NCI-H82 (cell line): ENCODE results near the gene CROCC2.

Experiments used
- DNase-seq: peaks from one replicate; lab custom pipeline; 2025; lab: John Stamatoyannopoulos, UW

The CROCC2 gene

DNA sequence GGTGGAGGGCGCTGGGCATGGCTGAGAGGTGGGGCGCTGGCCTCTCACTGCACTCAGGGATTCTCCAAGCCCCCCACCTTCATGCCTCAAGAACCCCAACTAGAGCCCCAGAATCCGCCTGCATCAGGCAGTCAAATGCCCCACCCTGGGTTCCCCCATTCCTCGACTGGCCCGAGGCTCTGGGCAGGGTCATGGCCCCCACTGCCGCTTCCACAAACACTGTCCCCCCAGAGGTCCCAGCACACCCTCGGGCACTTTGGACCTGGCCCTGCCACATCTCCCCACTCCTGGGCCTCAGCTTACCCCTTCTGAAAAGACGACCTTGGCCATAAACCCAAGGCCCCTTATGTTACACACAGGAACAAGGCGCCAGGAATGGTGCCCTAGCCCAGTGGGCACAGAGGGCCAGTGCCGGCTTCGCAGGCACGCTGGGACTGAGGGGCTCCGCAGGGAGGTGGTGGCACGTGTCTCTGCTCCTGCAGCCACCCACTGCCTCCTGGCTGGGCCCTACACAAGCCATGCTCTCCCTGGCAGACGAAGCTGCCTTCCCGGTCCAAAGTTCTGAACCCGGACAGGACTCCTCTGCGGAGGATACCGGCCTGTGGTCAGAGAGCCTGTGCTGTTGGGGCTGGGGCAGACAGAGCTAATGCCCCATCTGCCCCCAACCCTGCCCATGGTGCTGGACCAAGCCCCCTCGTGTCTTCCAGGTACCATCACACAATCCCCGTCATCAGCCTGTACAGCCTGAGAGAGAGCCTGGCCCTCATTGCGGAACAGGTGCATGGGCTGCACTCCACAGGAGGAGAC, 30.7 kb upstream of the CROCC2 start:
- DNase-seq = no peak

DNA sequence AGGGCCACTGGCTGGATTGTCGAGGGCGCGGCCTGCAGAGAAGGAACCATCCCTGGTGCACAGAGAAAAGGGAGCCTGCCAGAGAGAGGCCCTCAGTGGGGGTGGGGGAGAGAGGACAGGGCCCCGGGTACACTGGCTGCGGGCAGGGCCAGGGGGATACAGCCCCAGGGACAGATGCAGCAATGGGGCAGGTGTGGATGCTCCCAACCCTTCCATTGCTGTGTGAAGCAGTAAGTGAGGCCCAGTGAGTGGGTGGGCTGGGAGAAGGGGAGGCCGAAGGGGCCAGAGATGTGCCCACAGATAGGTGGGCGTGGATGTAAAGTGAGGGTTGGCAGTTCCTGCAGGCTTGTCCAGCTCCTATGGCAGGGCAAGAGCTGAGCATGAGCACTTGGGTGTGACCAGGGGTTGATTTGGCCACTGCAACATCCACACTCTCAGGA, 30.1 kb upstream of the CROCC2 start:
- DNase-seq = no peak

- no peak for DNase-seq
Measured at GRCh38 chr2:240876475-240877251, 29.5 kb upstream of the CROCC2 start.

- DNase-seq = no peak
Measured at GRCh38 chr2:240877460-240878340, 28.4 kb upstream of the CROCC2 start.

DNA sequence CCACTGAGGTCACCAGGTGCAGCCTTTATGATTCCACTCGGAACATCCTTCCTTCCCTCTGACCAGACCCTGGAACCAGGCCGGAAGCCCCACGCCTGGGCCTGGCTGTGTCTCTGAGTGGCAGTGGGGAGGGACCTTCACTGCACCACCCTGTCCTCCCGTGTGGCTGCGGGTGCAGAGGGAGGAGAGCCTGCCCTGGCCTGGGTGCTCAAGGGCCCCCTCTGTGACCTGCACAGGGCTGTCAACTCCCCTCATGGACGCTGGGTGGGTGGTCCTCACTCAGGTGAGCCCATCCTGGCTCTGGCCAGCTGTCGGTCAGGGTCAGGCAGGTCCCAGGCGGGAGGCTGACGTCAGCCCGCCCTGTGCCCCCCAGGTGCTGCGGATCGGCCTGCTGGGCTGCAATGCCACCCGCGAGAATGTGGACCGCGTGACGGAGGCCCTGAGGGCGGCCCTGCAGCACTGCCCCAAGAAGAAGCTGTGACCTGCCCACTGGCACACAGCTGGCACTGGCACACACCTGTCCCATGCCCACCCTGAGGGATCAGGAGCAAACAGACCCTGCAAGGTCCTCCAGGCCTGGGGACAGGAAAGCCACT, 27.7 kb upstream of the CROCC2 start:
- DNase-seq = no peak

- no peak for DNase-seq
Measured at GRCh38 chr2:240879105-240879504, 27.0 kb upstream of the CROCC2 start.

- no peak for DNase-seq
Measured at GRCh38 chr2:240881913-240882312, 24.2 kb upstream of the CROCC2 start.

DNA sequence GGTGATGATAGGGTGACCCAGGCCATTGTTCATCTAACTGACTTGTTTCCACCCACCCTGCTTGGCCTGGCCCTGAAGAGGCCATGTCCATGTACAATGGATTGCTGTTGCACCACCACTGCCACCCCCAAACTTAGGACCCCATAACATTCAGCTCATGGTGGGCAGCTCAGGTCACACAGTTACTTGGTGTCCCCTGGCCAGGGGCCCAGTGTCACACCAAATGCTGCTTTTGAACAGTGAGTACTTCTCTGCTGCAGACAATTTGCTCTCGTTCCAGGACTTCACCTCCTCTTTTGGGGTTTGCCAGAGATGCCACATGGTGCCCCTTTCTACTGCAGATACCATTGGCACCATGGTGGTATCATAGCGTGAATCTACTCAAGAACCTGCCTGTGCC, 21.9 kb upstream of the CROCC2 start:
- DNase-seq = no peak

- DNase-seq = no peak
Measured at GRCh38 chr2:240884745-240885144, 21.4 kb upstream of the CROCC2 start.

DNA sequence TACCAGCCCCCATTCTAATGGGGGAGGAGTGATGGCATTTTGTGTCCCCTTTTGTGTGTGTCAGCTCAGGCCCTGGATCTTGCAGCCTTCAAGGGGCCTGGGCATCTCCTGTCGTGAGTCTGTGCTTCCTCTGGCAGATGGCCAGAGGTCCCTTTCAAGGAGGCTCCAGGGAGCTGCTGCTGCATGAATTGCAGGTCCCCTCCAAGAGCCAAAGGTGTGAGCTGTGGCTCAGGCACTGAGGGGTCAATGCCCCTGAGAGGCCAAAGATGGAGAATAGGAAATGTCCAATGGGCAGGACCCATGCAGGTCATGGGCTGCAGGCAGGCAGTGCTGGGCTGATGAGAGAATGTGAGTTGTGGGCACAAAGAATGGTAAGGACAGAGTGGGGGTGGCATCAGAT, 20.6 kb upstream of the CROCC2 start:
- DNase-seq = no peak

GRCh38 chr2:240886023-240886565, 20.0 kb upstream of the CROCC2 start:
- DNase-seq = no peak

GRCh38 chr2:240886678-240887609, 19.2 kb upstream of the CROCC2 start:
- DNase-seq = no peak

DNA sequence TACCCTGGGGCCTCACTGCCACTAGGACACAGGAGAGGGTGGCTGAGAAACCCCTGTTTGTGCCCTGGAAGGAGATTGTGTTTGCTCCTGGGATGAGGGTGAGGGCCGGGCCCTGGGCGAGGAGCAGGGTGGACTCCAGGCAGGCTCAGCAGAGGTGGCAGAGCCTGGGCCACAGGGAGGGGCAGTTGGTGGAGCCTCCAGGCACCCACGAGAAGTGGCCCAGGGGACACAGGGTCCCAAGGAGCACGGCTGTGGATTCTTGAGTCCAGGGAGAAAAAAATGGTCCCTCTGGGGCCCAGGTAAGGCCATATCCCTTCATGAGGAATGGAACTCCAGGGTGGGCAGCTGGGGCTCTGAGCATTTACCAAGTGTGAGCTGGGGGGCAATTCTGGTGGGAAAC, 18.5 kb upstream of the CROCC2 start:
- DNase-seq = no peak

DNA sequence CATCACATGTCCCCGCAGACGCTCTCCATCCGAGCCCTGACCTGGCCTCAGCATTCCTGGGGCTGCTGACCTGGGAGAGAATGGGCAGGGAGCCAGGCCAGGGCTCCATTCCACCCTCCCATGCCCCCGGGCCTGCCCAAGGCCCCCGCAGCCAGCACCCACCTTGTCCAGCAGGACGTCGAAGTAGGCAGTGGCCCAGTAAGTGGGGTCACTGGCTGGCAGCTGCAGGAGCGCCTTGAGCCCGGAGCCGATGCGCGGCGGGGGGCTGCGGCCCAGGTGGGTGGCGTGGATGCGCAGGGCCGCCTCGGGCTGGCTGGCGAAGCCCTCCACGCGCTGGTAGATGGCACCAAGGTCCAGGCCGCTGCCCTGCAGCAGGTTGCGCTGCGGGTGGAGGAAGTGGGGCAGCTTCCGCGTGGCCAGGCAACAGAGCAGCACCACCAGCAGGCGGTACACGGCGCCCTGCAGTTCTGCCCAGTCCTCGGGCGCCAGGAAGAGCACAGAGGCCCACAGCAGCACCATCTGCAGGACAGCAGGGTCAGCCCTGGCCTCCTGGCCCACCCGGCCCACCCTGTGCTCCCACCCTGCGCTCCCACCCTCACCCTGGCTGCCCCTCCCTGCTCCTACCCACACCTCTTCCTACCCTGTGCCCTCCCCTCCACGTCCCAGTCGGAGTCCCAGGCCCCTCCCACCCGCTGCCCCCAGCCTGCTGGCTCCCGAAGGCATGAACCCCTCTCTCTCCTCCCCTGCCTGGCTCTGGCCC, 17.8 kb upstream of the CROCC2 start:
- DNase-seq = no peak

GRCh38 chr2:240888890-240889573, 17.1 kb upstream of the CROCC2 start:
- no peak for DNase-seq

DNA sequence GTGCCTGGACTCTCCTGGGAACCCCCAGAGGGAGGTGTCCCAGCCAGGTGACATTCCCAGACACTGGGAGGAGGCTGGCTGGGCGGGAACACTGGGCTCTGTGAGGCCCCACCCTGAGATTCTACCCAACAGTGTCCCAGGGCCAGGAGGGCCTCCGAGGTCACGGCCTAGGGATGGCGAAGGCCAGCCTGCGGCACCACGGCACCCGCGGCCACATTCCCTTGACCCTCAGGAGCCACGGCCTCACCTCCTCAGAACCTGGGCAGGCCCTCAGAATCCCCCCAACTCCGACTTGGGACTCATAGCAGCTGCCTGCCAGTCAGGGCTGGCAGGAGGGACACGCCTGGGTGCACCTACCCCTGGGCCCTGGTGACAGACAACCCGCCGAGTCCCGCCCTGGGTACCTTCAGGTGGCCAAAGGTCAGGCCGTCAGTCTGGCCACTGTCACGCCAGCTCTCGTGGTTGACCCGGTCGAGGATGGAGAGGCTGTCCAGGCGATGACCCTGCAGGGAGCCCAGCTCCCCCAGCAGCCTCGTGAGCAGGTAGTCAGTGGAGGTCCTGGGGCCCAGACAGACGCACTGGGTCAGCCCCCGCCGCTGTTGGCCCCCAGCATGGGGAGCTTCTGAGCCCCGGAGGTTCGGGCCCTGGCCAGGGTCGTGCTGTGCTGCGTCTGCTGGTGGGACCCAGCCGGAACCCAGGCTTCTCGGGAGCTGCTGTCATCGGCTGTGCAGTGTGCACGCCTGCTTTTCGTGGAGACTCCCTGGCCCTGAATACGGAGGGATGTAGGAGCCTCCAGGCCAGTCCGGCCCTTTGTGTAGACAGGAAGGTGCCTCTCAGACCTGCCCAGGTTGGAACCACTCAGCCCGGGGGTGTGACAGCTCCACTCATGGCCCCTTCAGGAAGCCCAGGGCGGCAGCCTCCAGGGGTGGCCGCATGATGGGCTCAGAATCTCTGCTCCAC, 16.3 kb upstream of the CROCC2 start:
- DNase-seq = no peak

- no peak for DNase-seq
Measured at GRCh38 chr2:240890691-240891090, 15.4 kb upstream of the CROCC2 start.
